Stimulated activated CD4-positive, alpha-beta T cell treated with anti-CD3 and anti-CD28 coated beads, Interleukin-4, amount 100 ng/mL, for 1 hour (primary cell): ENCODE results near the gene DMXL1.
"Not testable (repeated sequence)": the region's sequence is repeated elsewhere in the genome, so short reads cannot be mapped to it uniquely, and the experiment has no call there.

Experiments
- DNase-seq: peaks from one replicate; pipeline ENCODE4 v3.0.0-alpha.2; 2020

Gene DMXL1

GRCh38 chr5:119063579-119064379 lies 7.1 kb upstream of the DMXL1 start:
- no peak for DNase-seq

GRCh38 chr5:119067450-119067849 lies 3.4 kb upstream of the DMXL1 start:
- no peak for DNase-seq

GRCh38 chr5:119070578-119070827 lies 384 bp upstream of the DMXL1 start:
- DNase-seq: peak; percentile 74

DNA sequence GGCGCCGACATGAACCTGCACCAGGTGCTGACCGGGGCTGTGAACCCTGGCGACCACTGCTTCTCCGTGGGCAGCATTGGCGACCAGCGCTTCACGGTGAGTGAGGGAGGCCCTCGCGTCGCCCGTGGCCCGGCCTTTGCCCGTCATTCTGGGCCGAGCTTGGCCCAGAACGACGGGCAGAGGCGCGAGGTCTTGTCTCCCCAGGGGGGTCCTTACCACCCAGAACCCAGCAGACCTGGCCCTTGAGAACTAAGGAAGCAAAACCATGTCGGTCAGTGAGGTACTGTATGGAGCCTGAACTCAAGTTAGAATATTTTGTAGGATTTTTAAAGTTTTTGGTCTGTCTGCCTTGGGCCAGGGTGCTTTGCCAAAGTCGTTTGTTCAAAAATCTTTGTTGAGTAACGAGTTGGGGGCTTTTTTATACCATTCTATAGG lies 691 bp downstream of the DMXL1 start:
- DNase-seq: no peak

- DNase-seq: no peak
Observed at GRCh38 chr5:119072496-119072895, 1.6 kb downstream of the DMXL1 start.

- DNase-seq: not testable (repeated sequence)
Observed at GRCh38 chr5:119073746-119074337, 3.0 kb downstream of the DMXL1 start.

- no peak for DNase-seq
Observed at GRCh38 chr5:119074419-119074818, 3.5 kb downstream of the DMXL1 start.

- DNase-seq: peak; percentile 8
Observed at GRCh38 chr5:119075269-119075668, 4.4 kb downstream of the DMXL1 start.

DNA sequence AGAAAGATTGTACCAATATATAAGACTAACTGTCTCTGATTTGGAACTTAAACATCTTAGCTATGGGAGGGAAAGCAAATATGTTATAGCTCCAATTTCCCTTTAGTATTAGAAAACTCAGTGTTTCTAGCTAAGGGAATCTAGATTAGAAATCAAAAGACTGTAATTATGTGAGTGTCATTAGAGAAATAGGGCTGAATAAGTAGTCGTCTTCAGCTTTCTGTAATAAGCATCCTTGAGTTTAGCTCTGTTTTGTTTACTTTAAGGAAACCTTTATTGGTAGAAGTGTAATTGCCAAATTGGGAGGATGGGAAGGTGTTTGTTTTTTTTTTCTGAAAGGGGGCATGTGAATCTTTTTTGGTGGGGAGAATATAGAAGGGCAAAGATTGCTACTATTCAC lies 5.2 kb downstream of the DMXL1 start:
- no peak for DNase-seq

GRCh38 chr5:119077444-119077843 lies 6.6 kb downstream of the DMXL1 start:
- no peak for DNase-seq

DNA sequence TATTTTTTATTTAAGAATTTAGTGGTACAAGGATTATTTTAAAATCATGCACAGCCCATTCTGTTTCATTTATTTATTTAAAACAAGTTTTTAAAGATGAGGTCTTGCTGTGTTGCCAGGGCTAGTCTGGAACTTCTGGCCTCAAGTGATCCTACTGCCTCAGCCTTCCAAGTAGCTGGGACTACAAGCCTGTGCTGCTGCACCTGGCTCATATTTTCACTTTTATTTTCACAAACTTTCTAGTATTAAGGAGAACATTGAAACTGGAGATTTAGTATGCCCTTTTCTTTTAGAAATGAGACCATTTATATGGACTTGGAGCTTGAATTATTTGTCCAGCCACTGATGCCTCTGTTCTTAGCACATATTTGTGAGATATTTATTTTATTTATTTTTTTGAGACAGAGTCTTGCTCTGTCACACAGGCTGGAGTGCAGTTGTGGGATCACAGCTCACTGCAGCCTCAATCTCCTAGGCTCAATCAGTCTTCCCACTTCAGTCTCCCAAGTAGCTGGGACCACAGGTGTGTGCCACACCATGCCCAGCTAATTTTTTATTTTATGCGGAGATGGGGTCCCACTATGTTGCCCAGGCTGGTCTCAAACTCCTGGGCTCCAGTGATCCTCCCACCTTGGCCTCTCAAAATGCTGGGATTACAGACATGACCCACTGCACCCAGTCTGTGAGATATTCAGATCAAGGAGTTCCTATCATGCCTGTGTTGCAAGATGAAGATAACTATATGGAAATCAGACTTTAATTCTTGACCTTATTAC lies 7.4 kb downstream of the DMXL1 start:
- no peak for DNase-seq

- DNase-seq: no peak
Observed at GRCh38 chr5:119078861-119079260, 8.0 kb downstream of the DMXL1 start.

DNA sequence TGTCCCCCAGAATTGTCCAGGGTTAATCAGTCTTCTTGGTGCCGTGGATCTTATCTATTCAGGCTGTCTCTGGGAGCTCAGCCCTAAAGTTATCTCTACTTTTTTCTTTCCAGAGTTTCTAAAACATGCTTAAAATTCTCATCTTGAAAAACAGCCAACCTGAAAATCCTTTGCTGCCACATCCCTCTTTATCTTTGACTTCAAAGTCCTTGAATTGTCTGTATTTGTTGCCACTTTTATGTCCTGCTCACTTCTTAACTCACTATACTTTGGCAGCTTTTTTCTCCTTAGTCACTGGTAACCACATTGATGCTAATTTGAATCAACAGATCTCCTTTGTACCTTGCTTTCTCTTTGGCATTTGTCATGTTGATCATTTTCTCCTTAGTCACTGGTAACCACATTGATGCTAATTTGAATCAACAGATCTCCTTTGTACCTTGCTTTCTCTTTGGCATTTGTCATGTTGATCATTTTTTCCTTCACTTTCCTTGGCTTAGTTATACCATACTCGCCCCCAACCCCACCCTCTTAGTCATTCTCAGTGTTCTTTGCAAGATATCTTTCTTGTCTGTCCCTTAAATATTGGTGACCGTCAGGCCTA lies 8.5 kb downstream of the DMXL1 start:
- peak; percentile 27 for DNase-seq

DNA sequence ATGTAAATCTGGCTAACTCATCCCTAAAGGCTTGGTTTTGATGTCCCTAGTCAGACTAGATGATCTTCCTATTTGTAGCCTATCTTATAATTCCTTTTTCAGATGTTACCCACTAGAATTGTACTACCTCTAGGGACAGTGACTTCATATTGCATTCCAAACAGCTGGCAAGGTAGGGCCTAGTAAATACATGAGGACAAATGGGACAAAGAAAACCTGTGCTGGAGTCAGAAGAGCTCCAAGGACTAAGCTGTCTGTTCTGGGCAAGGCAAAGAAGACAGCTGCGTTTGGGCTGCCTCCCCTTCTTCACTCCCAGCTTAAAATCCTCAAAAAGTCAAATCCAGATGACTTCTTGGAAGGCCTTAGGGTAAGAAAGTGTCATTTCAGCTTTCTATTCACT lies 10.0 kb downstream of the DMXL1 start:
- no peak for DNase-seq

GRCh38 chr5:119082691-119083090 lies 11.8 kb downstream of the DMXL1 start:
- DNase-seq: no peak

DNA sequence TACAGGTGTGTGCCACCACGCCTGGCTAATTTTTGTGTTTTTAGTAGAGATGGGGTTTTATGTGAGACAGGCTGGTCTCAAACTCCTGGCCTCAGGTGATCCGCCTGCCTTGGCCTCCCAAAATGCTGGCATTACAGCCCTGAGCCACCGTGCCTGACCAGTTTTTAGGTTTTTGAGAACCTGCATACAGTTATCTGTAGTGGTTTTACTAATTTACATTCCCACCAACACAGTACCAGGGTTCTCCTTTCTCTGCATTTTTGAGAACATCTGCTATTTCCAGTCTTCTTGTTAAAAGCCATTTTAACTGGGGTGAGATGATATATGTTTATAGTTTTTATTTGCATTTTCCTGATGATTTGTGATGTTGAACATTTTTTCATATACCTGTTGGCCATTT lies 12.8 kb downstream of the DMXL1 start:
- DNase-seq: no peak

- no peak for DNase-seq
Observed at GRCh38 chr5:119088438-119088837, 17.6 kb downstream of the DMXL1 start.

- no peak for DNase-seq
Observed at GRCh38 chr5:119095611-119096010, 24.7 kb downstream of the DMXL1 start.

GRCh38 chr5:119105971-119106370 lies 35.1 kb downstream of the DMXL1 start:
- no peak for DNase-seq

DNA sequence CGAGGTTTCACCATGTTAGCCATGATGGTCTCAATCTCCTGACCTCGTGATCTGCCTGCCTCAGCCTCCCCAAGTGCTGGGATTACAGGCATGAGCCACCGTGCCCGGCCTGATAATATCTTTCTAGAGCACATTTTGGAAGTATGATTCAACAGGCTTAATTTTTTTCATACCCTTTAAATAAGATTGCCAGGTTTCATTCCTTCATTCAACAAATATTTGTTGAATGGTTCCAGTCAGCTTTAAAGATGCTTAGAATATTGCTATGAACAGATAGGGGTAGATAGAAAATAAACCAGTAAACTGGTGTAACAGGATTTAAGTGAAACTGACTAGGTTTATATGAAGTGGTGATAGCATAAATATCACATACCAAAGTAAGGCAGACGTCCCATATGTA lies 41.3 kb downstream of the DMXL1 start:
- DNase-seq: no peak

GRCh38 chr5:119117237-119117636 lies 46.4 kb downstream of the DMXL1 start:
- no peak for DNase-seq

DNA sequence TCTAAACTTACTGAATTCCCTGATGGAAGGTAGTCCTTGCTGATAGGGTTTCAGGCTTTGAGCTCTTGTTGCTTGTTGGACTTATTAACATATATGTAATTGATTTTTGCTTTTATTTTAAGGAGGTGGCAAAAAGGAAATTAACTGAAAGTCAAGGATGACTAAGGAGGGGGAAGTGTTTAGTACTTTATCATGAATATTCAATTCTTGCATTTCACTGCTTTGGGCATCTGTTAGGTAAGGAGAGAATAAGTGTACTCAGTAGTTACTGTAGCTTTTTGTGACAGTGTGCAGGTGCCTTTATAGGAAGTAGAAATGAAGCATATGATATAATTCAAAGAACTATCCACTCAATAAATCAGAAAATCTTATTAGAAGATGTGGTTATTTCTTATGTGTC lies 47.1 kb downstream of the DMXL1 start:
- DNase-seq: no peak

GRCh38 chr5:119120893-119121292 lies 50.0 kb downstream of the DMXL1 start:
- DNase-seq: no peak

- DNase-seq: not testable (repeated sequence)
Observed at GRCh38 chr5:119122474-119122873, 51.6 kb downstream of the DMXL1 start.
